Measurements from ENCODE around the gene GGT5. TPM values are rescaled to one million over a fixed set of nuclear protein-coding genes. Genes with fewer than 3 reads are reported as not detected.
"Not testable (repeated sequence)": the region's sequence is repeated elsewhere in the genome, so short reads cannot be mapped to it uniquely, and the experiment has no call there.

The GGT5 gene
- total and polyA plus RNA-seq, 2 of the 13 experiments (the other 11 are each of a cell fraction or from before 2014, with no cell fraction given), result 0.69 to 3.1 TPM

- H3K4me2 ChIP-seq (ENCODE audit: low read depth, low read length); H3K36me3 ChIP-seq (replicated peaks in 1 of 2; ENCODE audit: control insufficient read depth in 1 of 2, insufficient read depth in 2 of 2, low read length in 2 of 2); H3K9ac ChIP-seq (ENCODE audit: insufficient read depth, low read depth, low read length); H2AFZ ChIP-seq (ENCODE audit: low read length); H3K4me3 ChIP-seq (replicated peaks in 1 of 3; ENCODE audit: insufficient read depth in 1 of 3, low read depth in 2 of 3, low read length in 3 of 3); H4K20me1 ChIP-seq (ENCODE audit: insufficient read depth, low read length); POLR2A ChIA-PET; FAIRE-seq; CTCF ChIA-PET (ENCODE audit: low intra/inter-chr PET ratio, low total read pairs); H3K9me3 ChIP-seq (ENCODE audit: low read length); H3K79me2 ChIP-seq (ENCODE audit: insufficient read depth, low read length); BruUV-seq (replicated peaks); intact Hi-C loops (cut with micrococcal nuclease; ENCODE audit: unreplicated experiment); H3K27me3 ChIP-seq (ENCODE audit: control insufficient read depth in 1 of 2, insufficient read depth in 2 of 2, low read length in 2 of 2); ATAC-seq; DNase-seq (ENCODE audit: low spot score); H3K27ac ChIP-seq (ENCODE audit: extremely low read length, insufficient read depth, low read length); in situ Hi-C loops (cut with HindIII; ENCODE audit: extremely low pct_ligation_motif_present, low pct_unique_long_range_greater_than_20kb): not testable (repeated sequence)
- peaks cover 17% of the 10 kb centered on the region for H3K4me1 ChIP-seq (ENCODE audit: insufficient read depth, low read length)
- WGBS (ENCODE audit: low lambda C conversion rate), result 90% methylated on average over 12 of the region's 28 CpGs
Observed at GRCh38 chr22:24251286-24251685, 6.4 kb upstream of the GGT5 start.

GRCh38 chr22:24249413-24249812 is 4.5 kb upstream of the GGT5 start:
- POLR2A ChIA-PET; H4K20me1 ChIP-seq (ENCODE audit: insufficient read depth, low read length); ATAC-seq; H3K4me2 ChIP-seq (ENCODE audit: low read depth, low read length); H3K4me3 ChIP-seq (replicated peaks in 1 of 3; ENCODE audit: insufficient read depth in 1 of 3, low read depth in 2 of 3, low read length in 3 of 3); H3K36me3 ChIP-seq (replicated peaks in 1 of 2; ENCODE audit: control insufficient read depth in 1 of 2, insufficient read depth in 2 of 2, low read length in 2 of 2); H3K79me2 ChIP-seq (ENCODE audit: insufficient read depth, low read length); H3K9ac ChIP-seq (ENCODE audit: insufficient read depth, low read depth, low read length); BruUV-seq (replicated peaks); FAIRE-seq; H3K9me3 ChIP-seq (ENCODE audit: low read length); H3K27ac ChIP-seq (ENCODE audit: extremely low read length, insufficient read depth, low read length); H2AFZ ChIP-seq (ENCODE audit: low read length); H3K27me3 ChIP-seq (ENCODE audit: control insufficient read depth in 1 of 2, insufficient read depth in 2 of 2, low read length in 2 of 2); DNase-seq (ENCODE audit: low spot score): not testable (repeated sequence)
- no CpG with 5 or more reads among the region's 8 CpGs for WGBS (ENCODE audit: low lambda C conversion rate)
- intact Hi-C loops (cut with micrococcal nuclease; ENCODE audit: unreplicated experiment) (loop anchor here (10.0 kb wide), 1 partner anchor 295 kb away; no protein-coding TSS in a partner anchor), in situ Hi-C loops (cut with HindIII; ENCODE audit: extremely low pct_ligation_motif_present, low pct_unique_long_range_greater_than_20kb) (loop anchor here (5.0 kb wide), 1 partner anchor 62 kb away; no protein-coding TSS in a partner anchor)
- peaks cover 31% of the 10 kb centered on the region for H3K4me1 ChIP-seq (ENCODE audit: insufficient read depth, low read length)
- CTCF ChIA-PET (ENCODE audit: low intra/inter-chr PET ratio, low total read pairs), result interaction anchor here (3.6 kb wide), 1 partner anchor 59 kb away, joined by 61 read pairs; no protein-coding TSS in a partner anchor

- H2AFZ ChIP-seq (ENCODE audit: low read length); POLR2A ChIA-PET; DNase-seq (ENCODE audit: low spot score); H4K20me1 ChIP-seq (ENCODE audit: insufficient read depth, low read length); H3K9ac ChIP-seq (ENCODE audit: insufficient read depth, low read depth, low read length); H3K4me2 ChIP-seq (ENCODE audit: low read depth, low read length); ATAC-seq; FAIRE-seq; H3K27me3 ChIP-seq (ENCODE audit: control insufficient read depth in 1 of 2, insufficient read depth in 2 of 2, low read length in 2 of 2); BruUV-seq (replicated peaks); H3K4me3 ChIP-seq (replicated peaks in 1 of 3; ENCODE audit: insufficient read depth in 1 of 3, low read depth in 2 of 3, low read length in 3 of 3); H3K9me3 ChIP-seq (ENCODE audit: low read length); H3K79me2 ChIP-seq (ENCODE audit: insufficient read depth, low read length); H3K27ac ChIP-seq (ENCODE audit: extremely low read length, insufficient read depth, low read length); H3K36me3 ChIP-seq (replicated peaks in 1 of 2; ENCODE audit: control insufficient read depth in 1 of 2, insufficient read depth in 2 of 2, low read length in 2 of 2): not testable (repeated sequence)
- intact Hi-C loops (cut with micrococcal nuclease; ENCODE audit: unreplicated experiment) (loop anchor here (10.0 kb wide), 1 partner anchor 294 kb away; no protein-coding TSS in a partner anchor), in situ Hi-C loops (cut with HindIII; ENCODE audit: extremely low pct_ligation_motif_present, low pct_unique_long_range_greater_than_20kb) (loop anchor here (5.0 kb wide), 1 partner anchor 61 kb away; no protein-coding TSS in a partner anchor)
- peaks cover 39% of the 10 kb centered on the region for H3K4me1 ChIP-seq (ENCODE audit: insufficient read depth, low read length)
- WGBS (ENCODE audit: low lambda C conversion rate), result no CpG with 5 or more reads among the region's 15 CpGs
- CTCF ChIA-PET (ENCODE audit: low intra/inter-chr PET ratio, low total read pairs), result interaction anchor here (3.6 kb wide), 1 partner anchor 58 kb away, joined by 61 read pairs; no protein-coding TSS in a partner anchor
Observed at GRCh38 chr22:24248611-24249010, 3.7 kb upstream of the GGT5 start.

Data from HepG2 (cell line).